GM21737 (cell line): ENCODE data around the gene RABGAP1L.
"Not testable (repeated sequence)": the region's sequence is repeated elsewhere in the genome, so short reads cannot be mapped to it uniquely, and the experiment has no call there.

Experiments
- ATAC-seq: cut with Tn5 transposase; IDR thresholded peaks from one replicate; pipeline ENCODE4 v1.9.1; 2021; ENCODE audit warnings: mild to moderate bottlenecking, moderate library complexity; ENCODE audit not compliant: unreplicated experiment

Gene RABGAP1L

GRCh38 chr1:175000697-175001187 is 841.4 kb downstream of the RABGAP1L start:
- no peak for ATAC-seq

- ATAC-seq, result no peak
These were observed 843.7 kb downstream of the RABGAP1L start for GRCh38 chr1:175002910-175003517.

GRCh38 chr1:175003521-175003920 is 844.2 kb downstream of the RABGAP1L start:
- no peak for ATAC-seq

- ATAC-seq, result no peak
These were observed 845.9 kb downstream of the RABGAP1L start for GRCh38 chr1:175005085-175005783.

- no peak for ATAC-seq
These were observed 850.2 kb downstream of the RABGAP1L start for GRCh38 chr1:175009532-175009931.

- ATAC-seq, result no peak
These were observed 854.1 kb downstream of the RABGAP1L start for GRCh38 chr1:175013445-175013844.

GRCh38 chr1:175015243-175015642 is 855.9 kb downstream of the RABGAP1L start:
- ATAC-seq, result no peak

GRCh38 chr1:175019524-175019923 is 860.2 kb downstream of the RABGAP1L start:
- ATAC-seq, result no peak

GRCh38 chr1:175023043-175023921 is 864.0 kb downstream of the RABGAP1L start, which contains the start of gene MRPS14:
TSS of gene MRPS14 (minus strand) at chr1:175023425. CDS start at chr1:175023408, 17 bp downstream.
- peak; percentile 89 for ATAC-seq

GRCh38 chr1:175023922-175024242 is 864.6 kb downstream of the RABGAP1L start:
- not testable (repeated sequence) for ATAC-seq

- ATAC-seq, result no peak
These were observed 865.5 kb downstream of the RABGAP1L start for GRCh38 chr1:175024773-175025172.

- ATAC-seq, result no peak
These were observed 874.6 kb downstream of the RABGAP1L start for GRCh38 chr1:175033953-175034352.

GRCh38 chr1:175034775-175035174 is 875.5 kb downstream of the RABGAP1L start:
- ATAC-seq, result no peak

GRCh38 chr1:175035865-175036264 is 876.5 kb downstream of the RABGAP1L start:
- ATAC-seq, result no peak

- ATAC-seq, result no peak
These were observed 877.2 kb downstream of the RABGAP1L start for GRCh38 chr1:175036476-175036875.

GRCh38 chr1:175037416-175037815 is 878.1 kb downstream of the RABGAP1L start:
- ATAC-seq, result no peak

GRCh38 chr1:175040324-175040879 is 881.1 kb downstream of the RABGAP1L start:
- ATAC-seq, result no peak

- no peak for ATAC-seq
These were observed 883.3 kb downstream of the RABGAP1L start for GRCh38 chr1:175042650-175043049.

GRCh38 chr1:175043824-175044223 is 884.5 kb downstream of the RABGAP1L start:
- ATAC-seq, result no peak

- ATAC-seq, result not testable (repeated sequence)
These were observed 885.3 kb downstream of the RABGAP1L start for GRCh38 chr1:175044591-175044990.
